ENCODE data around the gene RIMS4.

The RIMS4 gene

DNA sequence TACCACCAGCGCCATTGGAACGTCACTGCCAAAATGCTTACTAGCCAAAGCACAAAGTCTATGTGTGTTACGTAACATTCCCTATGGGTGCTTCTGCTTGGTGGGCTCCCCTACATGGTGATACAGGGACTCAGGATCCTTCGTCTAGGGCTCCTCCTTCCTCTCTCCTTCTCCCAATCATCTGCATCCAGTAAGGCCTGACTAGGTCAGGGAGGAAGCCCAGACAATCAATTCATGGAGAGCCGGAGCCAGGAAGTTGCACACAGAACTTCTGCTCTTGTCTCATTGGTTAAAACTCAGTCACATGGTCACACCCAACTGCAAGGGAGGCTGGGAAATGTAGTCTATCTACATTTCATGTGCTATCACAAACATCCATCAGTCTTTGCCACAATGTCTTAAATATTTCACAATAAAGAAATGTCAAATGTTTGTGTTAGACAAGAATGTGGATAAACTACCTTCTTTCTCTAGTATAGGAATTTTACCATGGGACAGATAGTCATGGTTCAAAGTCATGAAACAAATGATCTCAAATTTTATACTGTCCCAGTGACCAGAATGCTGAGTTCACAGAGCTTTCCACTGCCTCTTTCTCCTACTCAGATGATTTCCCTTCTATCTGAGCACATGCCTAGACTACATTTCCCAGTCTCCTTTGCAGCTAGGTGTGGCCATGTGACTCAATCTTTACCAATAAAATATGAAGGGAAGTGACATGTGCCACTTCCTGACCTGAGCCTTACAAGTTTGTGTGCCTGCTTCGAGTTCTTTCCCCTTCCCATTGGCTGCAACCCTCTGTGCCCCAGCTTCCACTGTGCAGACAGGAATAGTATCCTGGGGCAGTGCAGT, 74.0 kb downstream of the RIMS4 start:
- TF ChIP-seq, protein P1, sequence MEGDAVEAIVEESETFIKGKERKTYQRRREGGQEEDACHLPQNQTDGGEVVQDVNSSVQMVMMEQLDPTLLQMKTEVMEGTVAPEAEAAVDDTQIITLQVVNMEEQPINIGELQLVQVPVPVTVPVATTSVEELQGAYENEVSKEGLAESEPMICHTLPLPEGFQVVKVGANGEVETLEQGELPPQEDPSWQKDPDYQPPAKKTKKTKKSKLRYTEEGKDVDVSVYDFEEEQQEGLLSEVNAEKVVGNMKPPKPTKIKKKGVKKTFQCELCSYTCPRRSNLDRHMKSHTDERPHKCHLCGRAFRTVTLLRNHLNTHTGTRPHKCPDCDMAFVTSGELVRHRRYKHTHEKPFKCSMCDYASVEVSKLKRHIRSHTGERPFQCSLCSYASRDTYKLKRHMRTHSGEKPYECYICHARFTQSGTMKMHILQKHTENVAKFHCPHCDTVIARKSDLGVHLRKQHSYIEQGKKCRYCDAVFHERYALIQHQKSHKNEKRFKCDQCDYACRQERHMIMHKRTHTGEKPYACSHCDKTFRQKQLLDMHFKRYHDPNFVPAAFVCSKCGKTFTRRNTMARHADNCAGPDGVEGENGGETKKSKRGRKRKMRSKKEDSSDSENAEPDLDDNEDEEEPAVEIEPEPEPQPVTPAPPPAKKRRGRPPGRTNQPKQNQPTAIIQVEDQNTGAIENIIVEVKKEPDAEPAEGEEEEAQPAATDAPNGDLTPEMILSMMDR (IDR thresholded peaks at IDR 0.05; ENCODE audit: borderline replicate concordance, insufficient read depth, low read depth, low read length) = no peak

DNA sequence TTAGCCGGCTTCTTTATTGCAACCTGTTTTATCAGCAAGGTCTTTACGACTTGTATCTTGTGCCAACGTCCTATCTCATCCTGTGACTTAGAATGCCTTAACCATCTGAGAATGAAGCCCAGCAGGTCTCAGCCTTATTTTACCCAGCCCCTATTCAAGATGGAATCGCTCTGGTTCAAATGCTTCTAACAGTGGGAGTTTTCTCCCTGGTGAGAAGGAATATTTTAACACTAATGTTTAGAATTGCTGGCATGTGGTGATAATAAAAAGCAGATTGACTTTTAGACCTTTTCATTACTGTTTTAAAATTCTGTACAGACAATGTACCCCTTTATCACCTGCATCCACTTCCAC, 74.6 kb downstream of the RIMS4 start:
- TF ChIP-seq, protein P1 (IDR thresholded peaks at IDR 0.05; ENCODE audit: borderline replicate concordance, insufficient read depth, low read depth, low read length) = no peak
- no peak overlapping the region for H3K4me3 ChIP-seq (ENCODE audit: low read depth, low read length)

More for the DNA sequence above, 74.0 kb downstream of the RIMS4 start:
- H3K4me3 ChIP-seq (ENCODE audit: low read depth, low read length) = no peak overlapping the region

DNA sequence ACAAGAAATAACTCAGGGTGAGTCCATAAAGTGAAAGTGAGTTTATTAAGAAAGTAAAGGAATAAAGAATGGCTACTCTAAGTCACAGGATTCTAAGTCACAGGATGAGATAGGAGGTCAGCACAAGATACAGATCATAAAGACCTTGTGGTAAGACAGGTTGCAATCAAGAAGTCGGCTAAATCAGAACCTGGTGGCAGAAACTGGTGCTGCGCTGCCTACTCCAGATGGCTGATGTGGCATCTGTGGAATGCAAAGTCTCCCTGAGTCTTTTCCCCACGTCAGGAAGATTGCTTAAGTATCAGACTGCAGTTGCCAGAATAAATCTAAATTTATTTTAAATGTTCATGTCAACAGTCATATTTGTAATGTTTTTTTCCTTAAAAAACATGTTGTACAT, 75.4 kb downstream of the RIMS4 start:
- TF ChIP-seq, protein P1 (IDR thresholded peaks at IDR 0.05; ENCODE audit: borderline replicate concordance, insufficient read depth, low read depth, low read length) = no peak
- no peak overlapping the region for H3K4me3 ChIP-seq (ENCODE audit: low read depth, low read length)

DNA sequence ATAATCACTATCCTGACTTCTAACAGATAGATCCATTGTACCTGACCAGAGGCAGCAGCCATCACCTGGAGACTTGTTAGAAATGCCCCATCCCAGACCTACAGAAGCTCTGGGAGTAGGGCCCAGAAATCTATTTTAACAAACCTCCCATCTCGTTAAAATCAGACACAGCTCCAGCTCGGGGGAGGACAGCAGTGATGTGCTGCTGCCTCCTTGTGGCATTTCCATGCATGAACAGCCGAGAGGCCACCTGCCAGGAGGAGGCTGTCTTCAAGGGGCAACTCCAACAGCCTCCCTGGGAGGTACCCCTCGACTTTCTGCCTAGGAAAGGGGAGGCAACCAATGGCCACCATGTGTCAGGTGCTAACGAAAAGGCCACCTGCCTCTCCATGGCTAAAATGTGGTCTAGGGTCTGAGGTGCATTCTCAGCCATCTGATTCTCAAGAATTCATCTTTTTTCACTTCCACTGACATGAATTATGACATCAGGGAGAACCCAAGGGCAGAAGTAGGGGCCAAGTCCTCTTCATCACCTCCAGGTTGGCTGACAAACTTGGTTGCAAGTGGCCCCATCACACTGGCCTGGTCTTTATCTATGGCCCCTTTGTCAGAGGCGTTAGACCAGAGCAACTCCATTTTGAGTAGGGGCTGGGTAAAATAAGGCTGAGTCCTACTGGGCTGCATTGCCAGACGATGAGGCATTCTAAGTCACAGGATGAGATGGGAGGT, 76.8 kb downstream of the RIMS4 start:
- H3K4me3 ChIP-seq (ENCODE audit: low read depth, low read length) = no peak overlapping the region
- TF ChIP-seq, protein P1 (IDR thresholded peaks at IDR 0.05; ENCODE audit: borderline replicate concordance, insufficient read depth, low read depth, low read length) = peak; percentile 90

DNA sequence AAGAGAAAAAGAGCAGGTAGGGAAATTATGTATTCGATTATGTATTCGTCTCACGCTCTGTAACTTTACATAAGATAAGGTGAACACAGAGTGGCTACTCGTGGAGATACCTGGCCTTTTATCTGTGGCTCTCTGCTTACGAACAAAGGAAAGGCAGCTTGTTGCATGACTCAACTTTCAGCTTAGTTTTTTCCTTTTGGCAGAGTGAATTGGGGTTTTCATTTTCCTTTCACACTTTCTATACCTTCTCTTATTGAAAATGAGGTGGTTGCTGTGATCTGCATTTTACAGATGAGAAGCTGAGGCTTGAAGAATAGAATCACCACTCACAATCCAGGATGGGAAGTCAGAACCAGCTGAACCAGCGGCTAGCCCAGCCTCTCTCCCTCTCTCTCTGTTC, 78.0 kb downstream of the RIMS4 start:
- TF ChIP-seq, protein P1 (IDR thresholded peaks at IDR 0.05; ENCODE audit: borderline replicate concordance, insufficient read depth, low read depth, low read length) = no peak
- H3K4me3 ChIP-seq (ENCODE audit: low read depth, low read length) = no peak overlapping the region

DNA sequence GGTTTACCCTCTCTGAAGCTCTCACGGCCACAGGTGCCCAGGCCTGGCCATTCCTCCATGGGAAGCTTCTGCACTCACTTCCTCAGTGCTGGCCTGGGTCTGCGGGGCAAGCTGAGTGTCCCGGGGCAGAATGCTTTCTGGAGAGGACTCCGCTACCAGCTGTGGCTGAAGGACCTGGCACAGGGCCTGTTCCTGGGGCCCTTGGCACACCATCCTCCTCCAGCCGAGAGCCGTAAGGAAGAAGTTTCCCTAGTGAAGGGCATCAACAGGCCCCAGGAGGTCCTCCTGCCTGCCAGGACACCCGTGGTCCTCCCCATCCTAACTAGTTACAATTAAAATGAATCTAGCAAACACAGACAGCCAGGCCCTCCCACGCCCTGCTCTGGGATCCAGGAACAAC, 78.7 kb downstream of the RIMS4 start:
- no peak overlapping the region for H3K4me3 ChIP-seq (ENCODE audit: low read depth, low read length)
- TF ChIP-seq, protein P1 (IDR thresholded peaks at IDR 0.05; ENCODE audit: borderline replicate concordance, insufficient read depth, low read depth, low read length) = no peak
